Erythroblast (primary cell): Measurements from ENCODE around the gene S100A13.

Experiments used
- DNase-seq, 2 experiments: peaks; one replicate each; lab custom pipeline; 2025; lab: John Stamatoyannopoulos, UW
- GATA1 ChIP-seq: IDR thresholded peaks from 2 replicates; pipeline ENCODE4 v1.6.1; 2011; ENCODE audit warnings: low read depth, mild to moderate bottlenecking, control low read depth, low read length, moderate library complexity
- POLR2A ChIP-seq: IDR thresholded peaks from 2 replicates; pipeline ENCODE4 v1.6.1; 2011; ENCODE audit warnings: mild to moderate bottlenecking, low read length

The S100A13 gene

DNA sequence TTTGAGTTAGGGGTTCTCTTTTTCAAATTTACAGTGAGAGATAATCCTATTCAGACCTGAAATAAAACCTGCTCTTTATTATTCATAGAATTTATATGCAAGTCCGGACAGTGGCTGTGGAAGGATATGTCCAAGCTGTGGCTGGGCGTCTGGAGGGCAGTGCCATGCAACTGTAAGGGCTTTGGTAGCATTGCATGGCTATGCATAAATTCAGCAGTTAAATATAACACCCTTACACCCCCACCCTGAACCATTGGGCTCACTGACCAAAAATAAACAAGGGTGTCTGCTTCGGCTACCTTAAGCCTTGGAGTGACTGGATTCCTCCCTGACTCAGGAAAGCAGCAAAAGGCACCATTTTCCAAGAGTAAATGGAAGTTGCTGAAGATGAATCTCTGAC lies 12.0 kb upstream of the S100A13 start:
- DNase-seq, result no peak
- no peak for TF ChIP-seq POLR2A
- TF ChIP-seq GATA1, result no peak

- TF ChIP-seq POLR2A (no peak), GATA1 (no peak)
- DNase-seq, result no peak
These were observed 11.0 kb upstream of the S100A13 start for GRCh38 chr1:153638261-153638660.

DNA sequence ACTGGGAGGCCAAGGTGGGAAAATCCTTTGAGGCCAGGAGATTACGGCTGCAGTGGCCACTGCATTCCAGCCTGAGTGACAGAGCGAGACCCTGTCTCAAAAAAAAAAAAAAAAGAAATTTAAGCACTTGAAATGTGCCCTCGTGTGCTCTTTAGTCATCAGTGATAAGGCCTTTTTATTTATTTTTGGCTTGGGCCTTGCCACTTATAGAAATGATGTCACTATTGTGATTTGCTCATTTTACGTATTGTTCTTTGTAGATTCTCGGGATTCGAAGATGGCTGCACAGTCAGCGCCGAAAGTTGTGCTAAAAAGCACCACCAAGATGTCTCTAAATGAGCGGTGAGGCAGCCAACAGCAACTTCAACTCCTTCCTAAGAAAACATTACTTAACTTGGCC lies 9.0 kb upstream of the S100A13 start:
- DNase-seq, result no peak
- TF ChIP-seq POLR2A, result no peak

DNA sequence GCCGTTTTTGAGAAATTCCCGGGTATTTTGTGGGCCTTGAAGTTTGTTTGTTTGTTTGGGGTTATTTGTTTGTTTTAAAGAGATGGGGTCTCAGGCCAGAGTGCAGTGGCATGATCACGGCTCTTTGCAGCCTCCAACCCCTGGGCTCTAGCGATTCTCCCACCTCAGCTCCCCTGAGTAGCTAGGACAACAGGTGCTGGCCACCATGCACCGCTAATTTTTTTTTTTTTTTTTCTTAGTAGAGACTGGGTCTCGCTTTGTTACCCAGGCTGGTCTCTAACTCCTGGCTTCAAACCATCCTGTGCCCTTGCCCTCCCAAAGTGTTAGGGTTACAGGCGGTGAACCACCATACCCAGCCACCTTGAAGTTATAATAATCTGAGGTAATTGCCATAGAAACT lies 8.6 kb upstream of the S100A13 start:
- TF ChIP-seq GATA1 (no peak), POLR2A (no peak)
- DNase-seq, result no peak

DNA sequence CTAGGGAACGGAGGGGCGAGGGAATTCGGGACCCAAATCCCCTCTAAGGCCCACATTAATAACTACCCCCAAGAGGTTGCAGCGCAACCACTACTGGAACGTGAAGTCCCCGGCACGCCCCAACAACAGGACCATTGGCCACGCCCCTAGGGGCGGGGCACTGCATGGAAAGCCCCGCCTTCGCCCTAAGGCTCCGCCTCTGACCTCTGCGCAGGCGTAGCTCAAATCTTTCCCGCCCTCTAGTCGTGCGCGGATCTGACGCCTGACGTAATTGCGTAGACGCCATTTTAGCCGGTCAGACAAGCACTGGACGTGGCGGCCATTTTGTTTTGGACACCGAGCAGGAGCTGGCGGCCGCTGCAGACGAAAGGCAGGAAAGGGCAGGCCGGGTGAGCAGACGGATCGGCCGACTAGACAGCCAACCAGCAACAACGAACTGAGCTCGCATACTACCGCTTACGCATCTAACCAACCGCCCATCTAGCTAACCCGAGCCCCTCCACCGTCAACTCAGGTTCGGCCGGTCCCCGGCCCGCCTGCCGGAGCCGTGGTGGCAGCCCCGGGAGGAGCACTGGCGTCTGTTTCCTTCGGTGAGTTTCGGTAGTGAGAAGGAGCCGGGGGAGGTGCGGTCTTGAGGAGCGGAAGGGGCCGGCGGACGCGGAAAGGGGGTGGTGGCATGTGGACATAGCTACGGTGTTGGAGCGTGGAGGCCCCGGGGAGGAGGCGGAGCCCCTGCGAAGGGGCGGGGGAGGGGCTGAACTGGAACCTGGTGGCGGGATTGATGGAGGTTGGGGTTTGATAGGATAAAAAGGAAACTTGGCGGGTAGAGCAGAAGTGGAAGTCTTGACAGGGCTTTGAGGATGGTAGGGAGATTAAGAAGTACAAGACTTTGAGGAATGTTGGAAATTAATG lies 6.7 kb upstream of the S100A13 start, which contains the start of gene CHTOP:
Gene CHTOP, plus strand, starts transcription at position 313 of the 912 bp plus-strand sequence. CDS start 2,523 bp downstream, outside the sequence.
- TF ChIP-seq POLR2A, result peak; percentile 94
- TF ChIP-seq GATA1, result no peak

DNA sequence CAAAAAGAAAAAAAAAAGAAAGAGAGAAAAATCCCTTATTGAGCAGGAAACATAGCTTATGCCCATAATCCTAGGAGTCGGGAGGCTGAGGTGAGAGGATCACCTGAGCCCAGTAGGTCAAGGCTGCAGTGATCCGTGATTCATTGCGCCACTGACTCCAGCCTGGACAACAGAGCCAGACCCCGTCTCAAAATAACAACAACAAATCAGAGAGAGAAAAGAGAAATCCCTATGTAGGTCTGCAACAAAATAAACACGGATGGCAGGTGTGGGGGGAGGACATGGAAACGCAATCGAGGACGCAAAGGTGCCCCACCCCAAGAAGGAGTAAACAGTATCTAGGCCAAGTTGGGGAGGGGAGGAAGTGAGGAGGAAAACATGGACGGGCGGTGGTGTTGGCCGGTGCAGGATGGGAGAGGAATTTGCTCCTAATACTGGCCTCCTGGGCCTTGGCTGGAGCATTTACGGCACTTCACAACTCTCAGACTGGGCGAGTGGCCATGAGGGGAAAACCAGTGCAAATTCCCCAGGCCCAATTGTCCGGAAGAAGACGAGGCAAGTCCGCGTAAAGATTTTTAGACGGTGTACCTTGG lies 6.0 kb upstream of the S100A13 start:
- DNase-seq, result no peak
- TF ChIP-seq POLR2A (no peak), GATA1 (no peak)

More for the DNA sequence above, 6.7 kb upstream of the S100A13 start, which contains the start of gene CHTOP:
- DNase-seq, result peak; percentile 99

DNA sequence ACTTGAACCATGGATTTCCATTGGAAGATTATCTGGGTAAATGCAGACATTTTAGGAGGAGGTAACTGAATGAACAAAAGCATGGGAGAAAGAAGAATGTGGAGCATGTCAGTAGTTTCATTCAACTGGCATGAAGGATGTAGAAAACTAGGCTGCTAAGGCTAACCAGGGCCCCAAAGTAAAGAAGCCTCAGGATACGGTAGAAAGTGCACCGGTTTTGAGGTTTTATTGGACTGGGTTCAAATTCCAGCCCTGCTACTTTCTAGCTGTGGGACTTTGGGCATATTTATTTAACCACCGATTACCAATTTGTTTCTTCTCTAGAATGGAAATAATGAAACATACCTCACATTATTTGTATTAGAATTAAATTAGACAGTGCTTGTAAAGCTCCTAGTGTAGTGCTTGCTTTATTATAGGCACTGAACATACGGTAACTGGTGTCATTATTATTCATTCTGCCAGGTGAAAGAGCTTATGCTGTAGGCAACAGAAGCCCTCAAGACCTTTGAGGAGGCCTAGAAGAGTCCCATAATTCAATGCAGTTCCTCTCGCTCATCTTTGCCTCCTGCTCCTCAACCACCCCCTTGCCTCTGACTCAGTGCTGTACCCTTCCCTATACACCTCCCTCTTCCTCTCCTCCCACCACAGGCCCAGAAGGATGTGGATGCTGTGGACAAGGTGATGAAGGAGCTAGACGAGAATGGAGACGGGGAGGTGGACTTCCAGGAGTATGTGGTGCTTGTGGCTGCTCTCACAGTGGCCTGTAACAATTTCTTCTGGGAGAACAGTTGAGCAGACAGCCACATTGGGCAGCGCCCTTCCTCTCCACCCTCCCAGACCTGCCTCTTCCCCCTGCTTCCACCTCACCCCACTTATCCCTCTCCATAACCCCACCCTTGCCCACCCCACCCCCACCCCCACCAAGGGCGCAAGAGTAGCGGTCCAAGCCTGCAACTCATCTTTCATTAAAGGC lies 4.0 kb upstream of the S100A13 start:
- TF ChIP-seq GATA1, result no peak
- no peak for TF ChIP-seq POLR2A

GRCh38 chr1:153630384-153630783 lies 3.1 kb upstream of the S100A13 start:
- no peak for TF ChIP-seq GATA1
- no peak for TF ChIP-seq POLR2A
- DNase-seq, result no peak

More for the DNA sequence above, 4.0 kb upstream of the S100A13 start:
- no peak for DNase-seq

GRCh38 chr1:153629971-153630370 lies 2.7 kb upstream of the S100A13 start:
- no peak for TF ChIP-seq GATA1
- TF ChIP-seq POLR2A, result no peak
- DNase-seq, result no peak

DNA sequence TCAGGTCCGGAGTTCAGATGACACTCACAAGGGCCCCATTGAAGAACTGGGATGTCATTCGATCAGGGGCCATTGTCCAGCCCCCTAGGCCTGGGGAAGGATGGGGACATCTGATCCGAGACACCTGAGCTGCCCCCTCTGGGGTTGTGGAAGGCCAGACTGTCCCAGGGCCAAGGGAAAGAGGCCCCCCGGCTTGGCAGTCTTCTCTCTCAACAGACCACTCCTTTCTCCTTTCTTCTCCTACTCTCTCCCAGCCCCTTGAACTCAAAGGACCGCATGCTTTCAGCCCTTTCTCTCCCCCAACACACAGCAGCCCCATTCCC lies 2.0 kb upstream of the S100A13 start:
- no peak for DNase-seq
- TF ChIP-seq GATA1 (no peak), POLR2A (no peak)

- DNase-seq, result no peak
- TF ChIP-seq POLR2A (no peak), GATA1 (no peak)
These were observed 1.5 kb upstream of the S100A13 start for GRCh38 chr1:153628638-153629342.

DNA sequence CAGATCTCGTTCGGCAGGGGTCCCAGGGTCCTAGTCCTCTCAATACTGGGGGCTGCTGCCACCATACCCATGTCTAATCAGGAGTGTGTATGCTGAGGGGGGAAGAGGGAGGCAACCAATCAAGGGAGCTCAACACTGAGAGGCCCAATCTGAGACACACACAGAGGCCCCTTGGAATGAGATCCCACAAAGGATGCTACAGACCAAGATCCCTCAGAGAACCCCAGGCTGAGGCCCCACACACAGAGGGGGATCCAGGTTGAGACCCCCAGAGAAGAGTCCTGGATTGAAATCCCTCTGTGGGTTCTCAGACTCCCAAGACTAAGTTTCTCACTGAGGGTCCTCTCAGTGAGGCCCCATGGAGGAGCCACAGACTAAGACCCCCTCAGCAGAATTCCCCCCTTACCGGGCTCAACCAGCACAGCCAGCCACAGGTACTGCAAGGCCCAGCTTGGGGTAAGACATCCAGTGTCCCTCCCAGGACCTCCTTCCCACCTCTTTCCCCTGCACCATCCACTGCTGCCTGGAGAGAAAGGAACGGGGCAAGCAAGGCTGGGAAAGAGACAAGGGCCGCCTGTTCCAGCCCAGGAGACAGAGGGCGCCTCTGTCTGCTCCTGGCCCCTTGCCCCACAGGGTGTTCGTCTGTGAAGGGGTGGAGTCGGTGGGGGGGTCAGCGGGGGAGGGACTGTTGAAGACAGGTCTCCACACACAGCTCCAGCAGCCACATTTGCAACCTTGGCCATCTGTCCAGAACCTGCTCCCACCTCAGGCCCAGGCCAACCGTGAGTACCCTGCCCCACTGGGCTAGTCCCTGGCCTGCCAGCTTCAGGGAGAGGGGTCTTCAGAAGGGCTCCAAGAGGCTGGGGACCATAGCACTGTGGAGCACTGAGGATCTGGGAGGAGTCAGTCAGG lies 666 bp upstream of the S100A13 start, which contains the start of gene S100A1:
Gene S100A1, plus strand, starts transcription at position 720 of the 912 bp plus-strand sequence. CDS start 2,088 bp downstream, outside the sequence.
- DNase-seq, result peak; percentile 18 to 19
- TF ChIP-seq POLR2A, result no peak
- no peak for TF ChIP-seq GATA1
